DMS114 treated with DMSO at 0.1 percent for 48 hours (cell line): ENCODE results near the gene UBE2R2.
"Not testable (repeated sequence)": the region's sequence is repeated elsewhere in the genome, so short reads cannot be mapped to it uniquely, and the experiment has no call there.

ENCODE experiments used
- DNase-seq: peaks from one replicate; lab custom pipeline; 2025; ENCODE audit not compliant: unreplicated experiment; lab: John Stamatoyannopoulos, UW

Gene UBE2R2

DNA sequence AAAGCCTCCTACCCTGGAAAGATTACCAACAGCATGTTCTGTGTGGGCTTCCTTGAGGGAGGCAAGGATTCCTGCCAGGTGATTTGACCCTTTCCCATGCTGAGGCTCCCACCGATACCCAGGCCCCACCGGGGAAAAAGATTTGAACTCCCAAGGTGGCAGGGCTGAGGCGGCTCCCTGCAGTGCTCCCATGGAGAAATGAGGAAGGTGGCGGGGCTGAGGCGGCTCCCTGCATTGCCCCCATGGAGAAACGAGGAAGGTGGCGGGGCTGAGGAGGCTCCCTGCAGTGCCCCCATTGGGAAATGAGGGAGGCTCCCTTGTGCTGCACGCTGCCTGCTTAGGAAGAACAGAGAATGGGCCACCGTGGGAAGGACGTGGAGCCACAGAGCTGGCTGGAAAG, 18.4 kb upstream of the UBE2R2 start:
- no peak for DNase-seq

DNA sequence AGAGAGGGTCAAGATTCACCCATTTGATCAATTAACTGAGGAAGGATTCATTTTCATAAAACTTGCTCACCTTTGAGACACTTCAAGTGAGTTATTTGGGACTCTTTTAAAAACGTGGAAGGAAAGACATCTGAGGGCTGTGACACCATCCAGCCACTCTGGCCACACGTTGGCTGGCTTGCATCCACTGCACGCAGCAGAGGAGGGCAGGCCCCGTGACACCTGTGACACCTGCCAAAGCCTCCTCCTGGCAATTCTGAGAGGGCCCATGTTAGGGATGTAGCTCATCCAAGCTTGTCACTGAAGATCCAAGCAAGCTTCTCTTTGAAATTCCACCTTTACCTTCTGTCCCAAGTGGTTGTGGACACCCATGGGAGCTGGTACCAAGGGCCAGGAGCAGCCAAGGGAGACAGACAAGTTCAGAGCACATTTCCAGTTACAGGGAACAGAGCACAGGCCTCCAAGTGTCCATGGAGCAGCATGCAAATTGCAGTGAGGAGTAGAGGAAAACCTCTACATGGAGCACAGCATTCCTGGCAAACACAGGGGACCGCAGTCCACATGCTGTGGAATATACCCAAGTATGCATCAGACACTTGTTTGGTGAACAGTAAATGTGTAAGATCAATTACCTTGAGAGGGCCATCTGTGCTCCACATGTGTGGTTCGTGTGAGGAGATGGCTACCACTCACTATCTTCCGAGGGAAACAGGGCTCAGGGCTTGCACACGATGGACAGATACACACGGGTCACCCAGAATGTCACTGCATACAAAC, 16.8 kb upstream of the UBE2R2 start:
- DNase-seq: no peak

DNA sequence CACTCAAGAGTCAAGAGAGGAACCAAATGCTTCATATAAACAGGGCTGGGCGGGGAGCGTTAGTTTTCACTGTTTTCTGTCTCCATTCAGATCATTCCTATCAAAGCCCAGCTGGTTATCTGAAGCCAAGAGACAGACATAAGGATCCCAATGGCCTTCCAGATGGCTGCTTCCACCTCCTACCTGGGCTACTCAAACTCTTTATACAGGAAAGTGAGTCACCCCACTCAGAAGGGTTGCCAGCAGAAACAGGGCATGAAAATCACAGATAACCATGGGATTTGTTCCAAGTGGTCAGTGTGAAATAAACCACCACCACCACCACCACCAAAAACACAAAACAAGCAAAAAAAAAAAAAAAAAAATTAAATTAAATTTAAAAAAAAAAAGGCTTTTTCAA, 16.1 kb upstream of the UBE2R2 start:
- DNase-seq: no peak

DNA sequence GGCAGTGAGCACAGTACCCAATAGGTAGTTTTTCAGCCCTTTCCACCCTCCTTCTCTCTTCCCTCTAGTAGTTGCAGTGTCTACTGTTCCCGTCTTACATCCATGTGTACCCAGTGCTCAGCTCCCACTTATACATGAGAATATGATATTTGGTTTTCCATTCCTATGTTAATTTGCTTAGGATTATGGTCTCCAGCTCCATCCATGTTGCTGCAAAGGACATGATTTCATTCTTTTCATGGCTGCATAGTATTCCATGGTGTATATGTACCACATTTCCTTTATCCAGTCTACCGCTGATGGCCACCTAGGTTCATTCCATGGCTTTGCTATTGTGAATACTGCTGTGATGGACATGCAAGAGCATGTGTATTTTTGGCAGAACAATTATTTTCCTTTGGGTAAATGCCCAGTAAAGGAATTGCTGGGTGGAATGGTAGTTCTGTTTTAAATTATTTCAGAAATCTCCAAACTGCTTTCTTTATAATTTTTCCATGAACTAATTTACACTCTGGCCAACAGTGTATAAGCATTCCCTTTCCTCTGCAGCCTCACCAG, 14.9 kb upstream of the UBE2R2 start:
- not testable (repeated sequence) for DNase-seq

DNA sequence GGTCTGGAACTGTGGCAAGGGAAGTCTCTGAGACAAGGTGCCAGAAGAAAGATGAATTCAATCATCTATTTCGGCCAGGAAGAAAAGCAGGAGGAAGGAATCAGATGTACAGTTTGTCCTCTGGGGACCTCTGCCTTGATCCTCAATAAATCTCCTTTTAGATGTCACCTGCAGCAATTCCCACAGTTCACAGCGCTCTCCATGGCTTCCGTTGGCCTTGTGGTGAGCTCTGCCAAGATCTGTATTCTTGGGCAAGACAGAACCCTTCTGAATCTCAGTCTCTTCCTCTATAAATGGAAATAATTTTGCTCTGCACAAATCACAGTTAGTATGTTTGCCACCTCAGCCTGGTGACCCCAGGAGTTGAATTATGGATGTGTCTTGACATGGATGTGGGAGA, 12.8 kb upstream of the UBE2R2 start:
- not testable (repeated sequence) for DNase-seq

DNA sequence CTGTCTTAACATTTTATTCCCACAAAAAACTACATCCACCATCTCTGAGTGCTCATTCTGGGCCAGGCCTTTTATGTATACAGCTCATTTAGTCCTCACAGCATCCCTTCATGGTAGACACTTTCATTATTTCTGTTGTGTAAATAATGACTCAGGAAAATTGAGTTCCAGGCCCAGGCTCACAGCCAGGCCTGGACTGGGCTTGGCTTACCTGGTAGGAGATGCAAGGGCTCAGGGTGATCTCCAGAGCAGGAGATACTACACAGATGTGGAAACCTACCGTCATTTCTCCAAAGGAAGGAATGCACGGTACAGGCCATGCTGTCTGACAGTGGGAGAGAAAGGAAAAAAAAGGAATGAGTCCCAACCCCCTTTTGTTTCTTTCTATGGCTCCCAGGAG, 9.8 kb upstream of the UBE2R2 start:
- DNase-seq: not testable (repeated sequence)

DNA sequence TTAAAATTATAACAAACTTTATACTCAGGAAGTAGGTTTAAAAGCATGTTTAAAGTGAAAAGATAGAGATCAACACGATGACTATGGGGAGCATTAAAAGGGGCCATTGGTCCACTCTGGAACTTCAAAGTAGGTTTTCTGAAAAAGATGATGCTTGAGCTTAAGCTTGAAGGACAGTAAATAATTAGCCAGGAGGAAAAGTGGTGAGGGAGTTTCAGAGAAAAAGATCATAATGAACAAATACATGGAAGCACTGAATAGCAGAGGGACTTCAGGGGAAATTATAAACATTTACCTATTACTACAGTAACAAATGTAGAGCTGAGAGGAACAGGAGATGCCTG, 8.0 kb upstream of the UBE2R2 start:
- DNase-seq: not testable (repeated sequence)

DNA sequence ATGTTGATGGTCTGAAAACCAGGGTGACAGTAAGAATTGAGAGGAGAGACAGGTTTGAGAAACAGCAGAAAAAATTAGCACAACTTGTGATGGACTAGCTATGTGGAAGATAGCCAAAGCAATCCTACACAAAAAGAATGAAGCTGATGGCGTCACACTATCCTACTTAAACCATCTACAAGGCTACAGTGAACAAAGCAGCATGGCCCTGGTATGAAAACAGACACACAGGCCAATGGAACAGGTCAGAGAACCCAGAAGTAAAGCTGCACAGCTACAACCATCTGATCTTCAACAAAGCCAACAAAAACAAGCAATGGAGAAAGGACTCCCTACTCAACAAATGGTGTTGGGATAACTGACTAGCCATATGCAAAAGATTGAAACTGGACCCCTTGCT, 7.5 kb upstream of the UBE2R2 start:
- DNase-seq: no peak

DNA sequence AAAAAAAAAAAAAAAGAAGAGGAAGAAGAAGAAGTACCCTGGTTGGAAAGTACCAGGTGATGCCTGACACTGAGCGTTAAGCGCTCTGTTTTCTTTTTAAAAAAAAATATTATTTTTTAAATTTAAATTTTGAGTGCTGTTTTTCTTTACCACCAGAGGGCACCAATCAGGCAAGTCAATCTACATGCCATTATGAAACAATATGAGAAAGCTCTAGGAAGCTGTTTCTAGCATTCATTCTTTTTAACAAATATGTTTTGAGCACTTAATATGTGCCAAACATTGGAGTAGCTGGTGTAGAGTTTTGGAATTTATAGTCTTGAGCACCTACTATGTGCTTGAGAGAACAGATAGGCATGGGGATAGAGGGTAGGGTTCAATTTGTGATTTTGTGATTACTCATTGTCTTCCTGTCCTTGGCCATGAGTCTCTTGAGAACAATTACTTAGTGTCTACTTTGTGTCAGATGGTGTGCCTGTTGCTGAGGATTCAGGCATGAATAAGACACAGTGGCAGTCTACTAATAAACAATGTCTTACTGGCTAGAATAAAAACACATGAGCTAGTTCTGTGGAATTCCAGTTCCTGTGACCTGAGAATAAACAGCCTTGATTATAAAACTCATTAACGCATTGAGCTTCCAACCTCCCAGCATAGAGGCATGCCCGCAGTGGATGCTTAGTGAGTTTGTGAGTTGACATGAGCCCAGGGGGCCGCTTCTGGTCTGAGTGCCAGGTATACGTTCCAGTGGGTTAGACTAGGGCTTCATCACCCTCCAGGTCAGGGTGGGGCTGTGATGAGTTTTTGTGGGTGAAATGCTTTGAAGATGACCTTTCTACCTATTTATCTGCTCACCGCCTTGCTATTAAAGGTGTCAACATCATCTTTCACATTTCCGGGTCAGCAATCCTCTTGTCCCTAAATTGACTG, 3.0 kb upstream of the UBE2R2 start:
- peak; percentile 40 for DNase-seq

DNA sequence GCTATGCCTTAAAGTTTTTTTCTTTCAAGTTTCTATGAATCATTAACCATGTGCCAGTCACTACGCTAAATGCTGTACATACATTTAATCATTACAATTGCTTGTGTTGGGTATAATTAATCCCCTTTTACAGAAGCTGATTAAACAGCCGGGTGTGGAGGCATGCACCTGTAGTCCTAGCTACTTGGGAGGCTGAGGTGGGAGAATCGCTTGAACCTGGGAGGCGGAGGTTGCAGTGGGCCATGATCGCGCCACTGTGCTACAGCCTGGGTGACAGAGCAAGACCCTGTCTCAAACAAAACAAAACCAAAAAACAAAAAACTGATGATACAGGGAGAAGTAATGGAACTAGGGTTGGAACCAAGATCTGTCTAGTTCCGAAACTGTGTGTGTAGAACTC, 1.2 kb upstream of the UBE2R2 start:
- DNase-seq: no peak

DNA sequence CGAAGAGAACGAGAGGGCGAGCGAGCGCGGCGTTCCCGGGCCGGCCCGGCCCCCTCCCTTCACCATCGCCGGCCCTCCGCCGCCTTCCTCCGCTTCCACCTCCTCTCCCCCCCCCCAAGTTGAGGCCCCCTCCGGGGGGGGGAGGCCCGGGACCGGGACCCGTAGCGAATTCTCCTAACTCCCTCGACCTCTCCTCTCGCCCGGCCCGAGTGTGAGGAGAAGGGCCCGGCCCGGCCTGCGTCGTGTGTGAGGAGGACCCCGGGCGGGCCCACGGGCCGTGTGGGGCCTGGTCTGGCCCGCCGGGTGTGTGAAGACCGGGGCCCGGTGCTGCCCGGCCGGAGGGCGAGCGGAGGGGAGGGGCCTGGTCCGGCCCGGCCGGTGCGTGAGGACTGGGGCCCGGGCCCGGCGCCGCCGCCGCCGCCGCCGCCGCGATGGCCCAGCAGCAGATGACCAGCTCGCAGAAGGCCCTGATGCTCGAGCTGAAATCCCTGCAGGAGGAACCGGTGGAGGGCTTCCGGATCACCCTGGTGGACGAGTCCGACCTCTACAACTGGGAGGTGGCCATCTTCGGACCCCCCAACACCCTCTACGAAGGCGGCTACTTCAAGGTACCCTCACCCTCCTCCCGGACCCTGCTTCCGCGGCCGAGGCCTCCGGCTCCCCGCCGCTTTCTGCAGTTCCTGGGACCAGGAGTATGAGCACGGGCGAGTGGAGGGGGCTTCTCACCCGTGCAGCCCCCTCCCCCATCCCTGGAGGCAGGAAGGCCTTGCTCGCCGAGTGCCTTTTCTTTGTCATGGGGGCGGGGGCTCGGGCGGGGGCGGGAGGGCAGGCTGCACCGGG, 587 bp downstream of the UBE2R2 start:
- peak; percentile 41 for DNase-seq

DNA sequence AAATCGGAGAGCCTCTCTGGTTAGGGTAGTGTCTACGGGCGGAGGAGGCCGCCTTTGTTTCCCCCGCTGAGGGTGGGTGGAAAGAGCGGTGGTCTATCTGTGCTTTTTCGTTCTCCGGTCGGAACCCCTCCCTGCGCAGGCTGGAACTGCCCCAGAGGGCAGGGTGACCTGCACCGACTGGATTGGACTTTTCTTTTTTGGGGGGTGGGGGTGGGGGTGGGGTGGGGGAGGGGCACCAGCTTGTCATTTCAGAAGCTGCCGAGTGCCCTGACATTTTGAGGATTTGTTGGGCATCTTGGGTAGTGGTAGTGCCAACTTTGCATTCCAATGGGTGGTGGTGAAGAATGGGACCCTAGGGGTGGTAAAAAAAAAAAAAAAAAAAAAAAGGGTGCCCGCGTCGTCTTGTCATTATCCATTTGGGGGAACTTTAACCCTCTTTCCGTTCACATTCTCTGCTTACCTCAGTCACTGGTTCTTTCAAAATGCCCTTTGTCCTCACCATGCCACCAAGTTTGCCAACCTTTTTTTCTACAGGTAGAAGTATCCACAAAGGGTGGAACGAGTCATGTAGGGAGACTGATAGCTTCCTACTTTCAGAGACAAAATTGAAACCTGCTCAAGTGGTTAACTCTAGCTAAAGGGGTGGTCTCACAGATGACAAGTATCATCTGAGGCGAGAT, 1.3 kb downstream of the UBE2R2 start:
- DNase-seq: no peak

DNA sequence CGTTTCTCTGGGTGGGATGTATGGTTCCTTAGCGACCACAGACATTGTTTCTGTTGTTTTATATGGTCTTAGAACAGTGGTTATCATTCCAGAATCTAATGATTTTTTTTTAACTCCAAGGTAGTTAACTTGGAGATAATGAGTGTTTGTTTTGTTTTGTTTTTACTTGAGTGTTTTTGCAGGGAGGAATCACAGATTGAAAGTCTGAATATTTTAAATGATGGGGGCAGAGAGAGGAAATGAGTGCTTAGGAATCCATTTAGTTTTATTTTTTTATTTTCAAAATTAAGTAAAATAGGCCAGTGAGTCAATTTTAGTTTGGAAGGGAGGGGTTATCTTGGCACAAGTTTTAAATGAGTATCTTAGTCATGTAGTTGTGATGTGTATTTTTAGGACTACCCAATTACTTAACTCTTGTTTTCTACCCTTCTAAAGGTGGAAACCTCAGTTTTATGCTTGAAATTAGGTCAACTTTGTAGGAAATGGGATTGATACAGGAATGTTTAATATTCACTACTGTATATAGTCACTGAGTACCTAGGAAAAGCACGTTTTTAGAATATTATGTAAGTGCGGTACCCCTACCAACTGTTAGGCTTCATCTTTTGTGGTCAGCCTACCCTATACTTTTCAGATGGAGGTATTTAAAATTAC, 2.0 kb downstream of the UBE2R2 start:
- peak; percentile 9 for DNase-seq

DNA sequence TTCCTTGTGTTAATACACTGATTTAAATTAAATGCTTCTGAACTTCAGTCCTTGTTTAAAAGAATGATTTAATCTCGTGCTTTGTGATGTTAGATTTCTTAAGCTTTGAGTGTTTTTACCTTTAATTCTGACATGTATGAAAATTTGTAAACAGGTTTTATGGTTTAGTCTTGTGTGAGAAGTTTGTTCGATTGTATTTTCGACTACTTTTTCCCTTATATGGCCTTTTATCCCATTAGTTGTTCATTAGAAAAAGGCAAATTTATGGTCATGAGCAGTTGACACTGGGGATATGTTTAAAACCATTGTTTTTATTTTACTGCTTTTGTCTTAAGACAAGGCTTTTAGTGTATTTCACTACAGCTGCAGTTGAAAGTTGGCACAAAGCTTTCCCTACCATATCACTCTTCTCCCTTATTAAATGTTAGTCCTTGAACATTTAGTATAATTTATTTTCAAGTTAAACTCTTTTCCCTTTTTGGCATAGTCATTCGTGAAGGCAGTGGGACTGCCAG, 3.3 kb downstream of the UBE2R2 start:
- DNase-seq: no peak

DNA sequence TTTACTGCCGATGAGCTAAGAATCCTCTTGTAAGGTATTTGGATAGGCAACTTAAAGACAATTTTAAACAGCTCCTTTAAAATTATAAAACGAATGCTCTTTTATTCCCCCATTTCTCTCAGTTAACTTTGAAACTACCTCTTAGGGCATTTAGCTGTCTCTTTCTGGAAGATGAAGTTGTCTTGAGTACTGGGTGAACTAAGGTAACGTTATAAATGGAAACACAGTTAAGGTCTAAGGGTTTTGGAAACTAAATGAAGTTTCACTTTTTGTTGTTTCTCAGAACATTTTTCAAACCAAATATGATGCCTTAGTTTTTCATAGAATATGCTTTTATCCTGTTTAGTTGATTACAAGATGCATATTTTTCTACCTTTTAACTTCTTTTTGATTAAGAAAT, 6.8 kb downstream of the UBE2R2 start:
- DNase-seq: no peak

DNA sequence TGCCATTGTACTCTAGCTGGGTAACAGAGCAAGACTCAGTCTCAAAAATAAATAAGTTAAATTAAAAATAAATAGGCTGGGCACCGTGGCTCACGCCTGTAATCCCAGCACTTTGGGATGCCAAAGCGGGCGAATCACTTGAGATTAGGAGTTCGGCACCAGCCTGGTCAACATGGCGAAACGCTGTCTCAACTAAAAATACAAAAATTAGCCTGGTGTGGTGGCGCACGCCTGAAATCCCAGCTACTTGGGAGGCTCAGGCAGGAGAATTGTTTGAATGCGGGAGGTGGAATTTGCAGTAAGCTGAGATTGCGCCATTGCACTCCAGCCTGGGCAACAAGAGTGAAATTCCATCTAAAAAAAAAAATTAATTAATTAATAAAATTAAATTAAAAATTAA, 10.3 kb downstream of the UBE2R2 start:
- DNase-seq: not testable (repeated sequence)

DNA sequence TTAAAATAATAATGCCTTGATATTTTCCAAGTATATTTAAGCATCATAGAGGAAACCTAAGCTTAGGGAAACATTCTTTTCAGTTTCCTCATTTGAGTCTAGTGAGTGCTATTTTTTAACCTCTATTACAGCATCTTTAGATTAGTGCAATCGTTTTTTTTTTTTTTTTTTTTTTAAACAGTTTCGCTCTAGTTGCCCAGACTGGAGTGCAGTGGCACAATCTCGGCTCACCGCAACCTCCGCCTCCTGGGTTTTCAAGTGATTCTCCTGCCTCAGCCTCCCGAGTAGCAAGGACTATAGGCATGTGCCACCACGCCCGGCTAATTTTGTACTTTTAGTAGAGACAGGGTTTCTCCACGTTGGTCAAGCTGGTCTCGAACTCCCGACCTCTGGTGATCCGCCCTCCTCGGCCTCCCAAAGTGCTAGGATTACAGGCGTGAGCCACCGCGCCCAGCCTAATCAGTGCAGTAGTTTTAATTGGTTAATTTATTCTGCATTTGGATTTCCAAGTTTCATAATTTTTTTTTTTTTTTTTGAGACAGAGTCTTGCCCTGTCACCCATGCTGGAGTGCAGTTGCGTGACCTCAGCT, 12.8 kb downstream of the UBE2R2 start:
- DNase-seq: not testable (repeated sequence)

DNA sequence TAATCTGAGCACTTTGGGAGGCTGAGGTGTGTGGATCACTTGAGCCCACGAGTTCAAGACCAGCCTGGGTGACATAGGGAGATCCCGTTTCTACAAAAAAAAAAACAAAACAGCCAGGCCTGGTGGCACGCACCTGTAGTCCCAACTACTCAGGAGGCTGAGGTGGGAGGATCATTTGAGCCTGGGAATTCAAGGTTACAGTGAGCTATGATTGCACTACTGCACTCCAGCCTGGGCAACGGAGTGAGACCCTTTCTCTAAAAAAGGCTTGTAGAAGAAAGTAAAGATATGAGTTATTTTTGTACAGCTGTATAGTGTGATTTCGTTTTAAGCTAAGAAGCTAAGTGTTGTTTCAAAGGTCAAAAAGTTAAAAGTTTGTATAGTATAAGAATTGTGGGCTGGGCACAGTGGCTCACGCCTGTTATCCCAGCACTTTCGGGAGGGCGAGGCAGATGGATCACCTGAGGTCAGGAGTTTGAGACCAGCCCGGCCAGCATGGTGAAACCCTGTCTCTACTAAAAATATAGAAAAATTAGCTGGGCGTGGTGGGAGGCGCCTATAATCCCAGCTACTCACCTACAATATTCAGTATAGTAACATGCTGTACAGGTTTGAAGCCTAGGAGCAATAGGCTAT, 18.8 kb downstream of the UBE2R2 start:
- DNase-seq: no peak

DNA sequence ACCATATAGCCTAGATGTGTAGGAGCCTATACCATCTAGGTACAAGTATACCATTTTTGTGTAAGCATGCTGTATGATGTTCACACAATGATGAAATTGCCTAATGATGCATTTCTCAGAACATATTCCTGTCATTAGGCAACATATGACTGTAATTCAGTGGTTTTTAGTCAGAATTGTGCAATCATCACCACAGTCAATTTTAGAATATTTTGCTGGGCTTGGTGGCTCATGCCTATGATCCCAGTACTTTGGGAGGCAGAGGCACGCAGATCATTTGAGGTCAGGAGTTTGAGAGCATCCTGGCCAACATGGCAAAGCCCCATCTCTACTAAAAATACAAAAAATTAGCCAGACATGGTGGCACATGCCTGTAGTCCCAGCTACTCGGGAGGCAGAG, 19.3 kb downstream of the UBE2R2 start:
- not testable (repeated sequence) for DNase-seq
